A549 (cell line): ENCODE data around the gene PI4KB.

Experiments used
- NR3C1 ChIP-seq: fragments of >200 bp; sonication (Bioruptor Twin); formaldehyde crosslinking; IDR thresholded peaks from 3 replicates; pipeline ENCODE4 v1.6.1; 2017
- POLR2A ChIP-seq: IDR thresholded peaks from 2 replicates; pipeline ENCODE4 v1.6.1; 2012; ENCODE audit warnings: mild to moderate bottlenecking, low read length
- TF ChIP-seq, protein P1 (sequence below): fragments of >200 bp; sonication (Bioruptor Twin); formaldehyde crosslinking; IDR thresholded peaks from 3 replicates; pipeline ENCODE4 v1.5.1; 2016
- TF ChIP-seq, protein P2 (sequence below): fragments of 150-350 bp; IDR thresholded peaks from 2 replicates; pipeline ENCODE4 v1.6.1; 2014; ENCODE audit warnings: low read depth, mild to moderate bottlenecking, low read length

DNA sequence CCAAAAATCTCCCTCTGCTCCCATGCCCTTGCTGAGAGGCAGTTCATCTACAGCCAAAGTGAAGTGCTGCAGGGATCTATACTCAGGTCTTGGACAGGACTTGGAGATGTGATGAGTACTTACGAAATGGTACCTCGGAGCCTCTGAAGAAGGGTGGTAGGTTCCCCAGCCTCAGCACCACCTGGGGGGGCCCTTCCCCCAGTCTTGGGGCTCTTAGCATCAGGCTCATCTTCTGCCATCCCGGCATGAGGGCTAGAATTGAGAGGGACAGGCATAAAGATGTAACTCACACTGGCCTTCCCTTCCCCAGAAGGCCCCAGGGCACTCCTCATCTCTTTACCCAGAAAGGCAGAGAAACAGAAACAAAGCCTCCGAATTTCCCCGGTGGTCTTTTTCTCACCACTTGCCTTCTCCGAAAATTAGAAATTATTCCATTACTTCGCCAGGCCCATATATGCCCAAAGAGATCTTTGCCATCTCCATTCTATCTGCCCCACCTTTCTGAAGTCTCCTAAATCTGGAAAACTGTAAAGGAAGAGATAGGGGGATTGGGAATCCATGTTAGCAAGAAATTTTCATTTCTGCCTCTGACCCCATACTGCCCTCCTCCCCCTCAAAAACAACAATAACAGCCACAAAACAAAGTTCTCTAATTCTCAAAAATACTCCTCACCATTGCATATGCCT is 19.0 kb upstream of the PI4KB start:
- TF ChIP-seq, protein P1, sequence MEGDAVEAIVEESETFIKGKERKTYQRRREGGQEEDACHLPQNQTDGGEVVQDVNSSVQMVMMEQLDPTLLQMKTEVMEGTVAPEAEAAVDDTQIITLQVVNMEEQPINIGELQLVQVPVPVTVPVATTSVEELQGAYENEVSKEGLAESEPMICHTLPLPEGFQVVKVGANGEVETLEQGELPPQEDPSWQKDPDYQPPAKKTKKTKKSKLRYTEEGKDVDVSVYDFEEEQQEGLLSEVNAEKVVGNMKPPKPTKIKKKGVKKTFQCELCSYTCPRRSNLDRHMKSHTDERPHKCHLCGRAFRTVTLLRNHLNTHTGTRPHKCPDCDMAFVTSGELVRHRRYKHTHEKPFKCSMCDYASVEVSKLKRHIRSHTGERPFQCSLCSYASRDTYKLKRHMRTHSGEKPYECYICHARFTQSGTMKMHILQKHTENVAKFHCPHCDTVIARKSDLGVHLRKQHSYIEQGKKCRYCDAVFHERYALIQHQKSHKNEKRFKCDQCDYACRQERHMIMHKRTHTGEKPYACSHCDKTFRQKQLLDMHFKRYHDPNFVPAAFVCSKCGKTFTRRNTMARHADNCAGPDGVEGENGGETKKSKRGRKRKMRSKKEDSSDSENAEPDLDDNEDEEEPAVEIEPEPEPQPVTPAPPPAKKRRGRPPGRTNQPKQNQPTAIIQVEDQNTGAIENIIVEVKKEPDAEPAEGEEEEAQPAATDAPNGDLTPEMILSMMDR = no peak
- TF ChIP-seq, protein P2, sequence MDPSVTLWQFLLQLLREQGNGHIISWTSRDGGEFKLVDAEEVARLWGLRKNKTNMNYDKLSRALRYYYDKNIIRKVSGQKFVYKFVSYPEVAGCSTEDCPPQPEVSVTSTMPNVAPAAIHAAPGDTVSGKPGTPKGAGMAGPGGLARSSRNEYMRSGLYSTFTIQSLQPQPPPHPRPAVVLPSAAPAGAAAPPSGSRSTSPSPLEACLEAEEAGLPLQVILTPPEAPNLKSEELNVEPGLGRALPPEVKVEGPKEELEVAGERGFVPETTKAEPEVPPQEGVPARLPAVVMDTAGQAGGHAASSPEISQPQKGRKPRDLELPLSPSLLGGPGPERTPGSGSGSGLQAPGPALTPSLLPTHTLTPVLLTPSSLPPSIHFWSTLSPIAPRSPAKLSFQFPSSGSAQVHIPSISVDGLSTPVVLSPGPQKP = no peak
- TF ChIP-seq POLR2A (no peak), NR3C1 (no peak)
